ENCODE data around the gene LILRB4.
"Not testable (repeated sequence)": the region's sequence is repeated elsewhere in the genome, so short reads cannot be mapped to it uniquely, and the experiment has no call there.

The LILRB4 gene

DNA sequence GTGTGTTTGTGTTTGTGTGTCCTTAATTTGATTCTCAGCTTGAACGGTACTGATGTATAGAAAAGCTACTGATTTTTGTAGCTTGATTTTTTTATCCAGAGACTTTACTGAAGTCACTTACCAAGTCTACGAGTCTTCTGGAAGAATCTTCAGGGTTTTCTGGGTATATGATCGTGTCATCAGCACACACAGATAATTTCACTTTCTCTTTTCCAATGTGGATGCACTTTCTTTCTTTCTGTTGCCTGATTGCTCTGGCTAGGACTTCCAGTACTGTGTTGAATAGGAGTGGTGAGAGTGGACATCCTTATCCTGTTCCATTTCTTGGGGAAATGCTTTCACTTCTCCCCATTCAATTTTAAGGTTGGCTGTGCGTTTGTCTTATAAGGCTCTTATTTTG, 40.4 kb upstream of the LILRB4 start:
- H3K27me3 ChIP-seq (ENCODE audit: insufficient read depth, poor library complexity, severe bottlenecking) = peaks cover 5% of the 10 kb centered on the region
- H3K4me1 ChIP-seq (ENCODE audit: insufficient read depth, poor library complexity, severe bottlenecking) = no peaks in the 10 kb centered on the region
- H3K4me3 ChIP-seq (ENCODE audit: severe bottlenecking) = no peak overlapping the region
- DNase-seq (ENCODE audit: low spot score) (no peak), ATAC-seq (ENCODE audit: low read depth) (no peak)
- no peaks in the 10 kb centered on the region for H3K36me3 ChIP-seq (ENCODE audit: low read depth)
- peaks cover 3% of the 10 kb centered on the region for H3K9me3 ChIP-seq (ENCODE audit: severe bottlenecking)
- H3K27ac ChIP-seq (ENCODE audit: poor library complexity, severe bottlenecking) = no peak overlapping the region
- TF ChIP-seq, protein P1, sequence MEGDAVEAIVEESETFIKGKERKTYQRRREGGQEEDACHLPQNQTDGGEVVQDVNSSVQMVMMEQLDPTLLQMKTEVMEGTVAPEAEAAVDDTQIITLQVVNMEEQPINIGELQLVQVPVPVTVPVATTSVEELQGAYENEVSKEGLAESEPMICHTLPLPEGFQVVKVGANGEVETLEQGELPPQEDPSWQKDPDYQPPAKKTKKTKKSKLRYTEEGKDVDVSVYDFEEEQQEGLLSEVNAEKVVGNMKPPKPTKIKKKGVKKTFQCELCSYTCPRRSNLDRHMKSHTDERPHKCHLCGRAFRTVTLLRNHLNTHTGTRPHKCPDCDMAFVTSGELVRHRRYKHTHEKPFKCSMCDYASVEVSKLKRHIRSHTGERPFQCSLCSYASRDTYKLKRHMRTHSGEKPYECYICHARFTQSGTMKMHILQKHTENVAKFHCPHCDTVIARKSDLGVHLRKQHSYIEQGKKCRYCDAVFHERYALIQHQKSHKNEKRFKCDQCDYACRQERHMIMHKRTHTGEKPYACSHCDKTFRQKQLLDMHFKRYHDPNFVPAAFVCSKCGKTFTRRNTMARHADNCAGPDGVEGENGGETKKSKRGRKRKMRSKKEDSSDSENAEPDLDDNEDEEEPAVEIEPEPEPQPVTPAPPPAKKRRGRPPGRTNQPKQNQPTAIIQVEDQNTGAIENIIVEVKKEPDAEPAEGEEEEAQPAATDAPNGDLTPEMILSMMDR (IDR thresholded peaks at IDR 0.05; ENCODE audit: poor library complexity, severe bottlenecking) = no peak

DNA sequence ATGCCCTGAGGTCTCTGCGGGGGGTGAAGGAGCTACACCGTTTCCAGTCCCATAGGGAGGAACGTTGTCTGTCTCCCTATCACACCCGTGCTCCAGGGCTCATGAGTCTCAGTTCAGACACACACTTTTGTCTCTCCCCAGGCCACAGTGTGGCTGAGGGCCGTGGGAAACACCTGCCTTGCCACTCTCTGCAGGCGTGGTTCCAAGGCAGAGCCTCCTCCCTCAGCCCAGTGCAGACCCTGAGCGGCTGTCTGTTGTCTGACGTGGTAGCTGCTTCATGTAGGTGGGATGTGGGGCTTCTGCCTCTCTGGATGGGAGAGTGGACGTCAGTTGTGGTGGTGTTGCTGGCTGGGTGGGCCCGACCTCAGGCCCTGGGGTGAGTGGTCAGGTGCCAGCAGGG, 38.6 kb upstream of the LILRB4 start:
- H3K27ac ChIP-seq (ENCODE audit: poor library complexity, severe bottlenecking); H3K36me3 ChIP-seq (ENCODE audit: low read depth); H3K9me3 ChIP-seq (ENCODE audit: severe bottlenecking); ATAC-seq (ENCODE audit: low read depth); H3K4me3 ChIP-seq (ENCODE audit: severe bottlenecking); H3K27me3 ChIP-seq (ENCODE audit: insufficient read depth, poor library complexity, severe bottlenecking); DNase-seq (ENCODE audit: low spot score); H3K4me1 ChIP-seq (ENCODE audit: insufficient read depth, poor library complexity, severe bottlenecking): not testable (repeated sequence)

DNA sequence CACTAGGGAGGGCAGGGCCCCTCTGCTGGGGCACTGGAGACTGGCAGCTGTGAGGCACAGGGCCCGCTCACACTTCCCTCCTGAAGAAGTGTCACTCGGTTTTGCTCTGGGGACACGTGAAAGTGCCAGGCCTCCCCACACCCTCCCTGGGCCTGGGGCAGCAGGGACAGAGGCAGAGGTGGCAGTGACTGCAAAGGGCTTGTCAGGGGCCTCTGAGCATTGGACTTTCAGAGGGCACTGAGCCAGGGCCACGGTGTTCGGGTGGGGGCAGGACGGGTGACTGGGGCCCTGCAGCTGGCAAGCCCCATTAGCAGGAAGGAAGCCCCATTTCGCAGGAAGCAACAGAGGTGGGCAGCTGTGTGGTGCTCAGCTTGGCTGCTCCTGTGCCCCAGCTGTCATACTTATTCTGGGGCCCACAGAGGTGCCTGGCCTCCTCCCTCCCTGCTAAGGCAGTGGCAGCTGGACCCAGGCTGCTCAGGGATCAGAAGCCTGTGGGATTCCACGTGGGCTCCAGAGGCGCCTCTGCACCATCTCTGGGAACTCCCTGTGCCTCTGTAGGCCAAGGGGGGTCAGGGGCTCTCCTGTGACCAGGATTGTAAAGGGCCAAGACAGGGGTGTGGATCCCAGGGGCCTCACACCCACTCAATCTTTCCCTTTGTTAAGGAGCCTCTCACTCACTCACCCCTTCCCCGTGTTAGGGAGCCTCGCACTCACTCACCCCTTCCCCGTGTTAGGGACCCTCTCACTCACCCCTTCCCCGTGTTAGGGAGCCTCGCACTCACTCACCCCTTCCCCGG, 37.7 kb upstream of the LILRB4 start:
- DNase-seq (ENCODE audit: low spot score); H3K36me3 ChIP-seq (ENCODE audit: low read depth); H3K27me3 ChIP-seq (ENCODE audit: insufficient read depth, poor library complexity, severe bottlenecking); H3K4me1 ChIP-seq (ENCODE audit: insufficient read depth, poor library complexity, severe bottlenecking); H3K4me3 ChIP-seq (ENCODE audit: severe bottlenecking); H3K27ac ChIP-seq (ENCODE audit: poor library complexity, severe bottlenecking); ATAC-seq (ENCODE audit: low read depth); H3K9me3 ChIP-seq (ENCODE audit: severe bottlenecking): not testable (repeated sequence)

DNA sequence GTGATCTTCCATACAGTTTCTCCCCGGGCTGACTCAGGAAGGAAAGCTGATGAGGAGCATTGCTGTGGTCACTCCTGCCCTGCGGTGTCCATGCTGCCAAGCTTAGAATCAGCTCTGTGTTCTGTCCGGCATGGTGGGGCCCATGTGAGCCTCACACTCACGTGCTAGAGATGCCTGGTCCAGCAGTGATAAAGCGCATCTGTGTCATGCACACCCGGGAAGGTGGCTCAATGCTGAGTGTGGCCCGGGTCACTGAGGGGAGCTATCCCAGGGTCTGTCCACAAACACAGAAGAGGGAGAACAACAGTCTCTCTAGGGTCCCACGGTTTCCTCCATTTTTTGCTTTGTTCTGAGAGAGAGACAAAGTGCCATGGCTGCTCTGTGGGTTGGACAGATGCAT, 36.0 kb upstream of the LILRB4 start:
- Histone ChIP-seq H3K27me3 (ENCODE audit: insufficient read depth, poor library complexity, severe bottlenecking) (no peaks in the 10 kb centered on the region), H3K36me3 (ENCODE audit: low read depth) (no peaks in the 10 kb centered on the region), H3K4me1 (ENCODE audit: insufficient read depth, poor library complexity, severe bottlenecking) (peaks cover 5% of the 10 kb centered on the region), H3K4me3 (ENCODE audit: severe bottlenecking) (no peak overlapping the region), H3K9me3 (ENCODE audit: severe bottlenecking) (no peaks in the 10 kb centered on the region), H3K27ac (ENCODE audit: poor library complexity, severe bottlenecking) (no peak overlapping the region)
- TF ChIP-seq, protein P1 (IDR thresholded peaks at IDR 0.05; ENCODE audit: poor library complexity, severe bottlenecking) = no peak
- ATAC-seq (ENCODE audit: low read depth) = no peak
- DNase-seq (ENCODE audit: low spot score) = no peak

DNA sequence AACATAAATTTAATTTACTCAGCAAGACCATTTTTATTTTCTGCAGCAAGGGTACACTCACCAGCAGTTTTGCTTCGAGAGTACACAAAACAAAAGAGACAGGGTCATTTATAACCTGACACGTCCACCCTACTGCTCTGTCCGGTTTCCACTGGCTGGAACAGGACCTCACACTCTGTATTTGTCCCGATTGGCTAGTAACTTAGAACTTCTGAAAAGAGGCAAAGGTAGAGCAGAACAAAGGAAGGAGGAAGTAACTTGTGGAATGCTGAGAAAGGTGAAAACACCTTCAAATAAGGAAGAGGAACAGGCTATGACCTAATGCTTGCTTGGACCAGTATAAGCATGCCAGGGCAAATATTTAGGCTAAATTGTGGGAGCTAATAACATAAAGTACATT, 34.9 kb upstream of the LILRB4 start:
- H3K9me3 ChIP-seq (ENCODE audit: severe bottlenecking); DNase-seq (ENCODE audit: low spot score); ATAC-seq (ENCODE audit: low read depth); H3K27me3 ChIP-seq (ENCODE audit: insufficient read depth, poor library complexity, severe bottlenecking); H3K36me3 ChIP-seq (ENCODE audit: low read depth); H3K27ac ChIP-seq (ENCODE audit: poor library complexity, severe bottlenecking); H3K4me1 ChIP-seq (ENCODE audit: insufficient read depth, poor library complexity, severe bottlenecking); H3K4me3 ChIP-seq (ENCODE audit: severe bottlenecking): not testable (repeated sequence)

DNA sequence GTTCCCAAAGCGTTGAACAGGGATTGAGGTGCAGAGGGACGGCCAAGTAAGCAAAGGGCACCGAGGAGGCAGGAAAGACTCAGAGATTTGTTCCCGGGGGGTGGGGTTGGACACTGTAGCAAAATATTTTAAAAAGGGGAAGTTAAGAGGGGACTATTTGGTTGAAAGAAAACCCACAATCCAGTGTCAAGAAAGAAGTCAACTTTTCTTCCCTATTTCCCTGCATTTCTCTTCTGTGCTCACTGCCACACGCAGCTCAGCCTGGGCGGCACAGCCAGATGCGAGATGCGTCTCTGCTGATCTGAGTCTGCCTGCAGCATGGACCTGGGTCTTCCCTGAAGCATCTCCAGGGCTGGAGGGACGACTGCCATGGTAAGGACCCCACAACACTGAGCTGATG, 32.5 kb upstream of the LILRB4 start, which contains the start of gene LILRB1:
TSS of gene LILRB1 (plus strand) at position 223 of the 400 bp plus-strand sequence. CDS start 590 bp downstream, outside the sequence.
- not testable (repeated sequence) for H3K4me3 ChIP-seq (ENCODE audit: severe bottlenecking); H3K27ac ChIP-seq (ENCODE audit: poor library complexity, severe bottlenecking); H3K4me1 ChIP-seq (ENCODE audit: insufficient read depth, poor library complexity, severe bottlenecking); H3K27me3 ChIP-seq (ENCODE audit: insufficient read depth, poor library complexity, severe bottlenecking); DNase-seq (ENCODE audit: low spot score); ATAC-seq (ENCODE audit: low read depth); H3K9me3 ChIP-seq (ENCODE audit: severe bottlenecking); H3K36me3 ChIP-seq (ENCODE audit: low read depth)

DNA sequence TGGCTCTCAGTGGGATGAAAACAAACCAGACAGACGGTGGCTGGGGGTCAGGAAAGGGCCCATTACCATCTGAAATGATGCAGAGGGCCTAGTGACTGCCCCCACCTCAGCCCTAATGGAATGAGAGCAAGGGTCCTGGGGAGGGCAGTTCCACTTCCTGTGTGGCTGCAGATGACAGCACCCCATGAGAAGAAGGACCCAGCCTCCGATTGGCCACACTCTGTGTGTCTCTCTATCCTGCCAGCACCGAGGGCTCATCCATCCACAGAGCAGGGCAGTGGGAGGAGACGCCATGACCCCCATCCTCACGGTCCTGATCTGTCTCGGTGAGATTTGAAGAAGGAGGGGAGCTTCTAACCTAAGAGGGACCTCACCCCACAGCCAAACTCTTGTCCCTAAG, 32.0 kb upstream of the LILRB4 start:
- Histone ChIP-seq H3K4me1 (ENCODE audit: insufficient read depth, poor library complexity, severe bottlenecking) (peaks cover 5% of the 10 kb centered on the region), H3K27ac (ENCODE audit: poor library complexity, severe bottlenecking) (no peak overlapping the region), H3K36me3 (ENCODE audit: low read depth) (no peaks in the 10 kb centered on the region), H3K9me3 (ENCODE audit: severe bottlenecking) (no peaks in the 10 kb centered on the region), H3K27me3 (ENCODE audit: insufficient read depth, poor library complexity, severe bottlenecking) (no peaks in the 10 kb centered on the region), H3K4me3 (ENCODE audit: severe bottlenecking) (no peak overlapping the region)
- TF ChIP-seq, protein P1 (IDR thresholded peaks at IDR 0.05; ENCODE audit: poor library complexity, severe bottlenecking) = no peak
- ATAC-seq (ENCODE audit: low read depth) = no peak
- no peak for DNase-seq (ENCODE audit: low spot score)

DNA sequence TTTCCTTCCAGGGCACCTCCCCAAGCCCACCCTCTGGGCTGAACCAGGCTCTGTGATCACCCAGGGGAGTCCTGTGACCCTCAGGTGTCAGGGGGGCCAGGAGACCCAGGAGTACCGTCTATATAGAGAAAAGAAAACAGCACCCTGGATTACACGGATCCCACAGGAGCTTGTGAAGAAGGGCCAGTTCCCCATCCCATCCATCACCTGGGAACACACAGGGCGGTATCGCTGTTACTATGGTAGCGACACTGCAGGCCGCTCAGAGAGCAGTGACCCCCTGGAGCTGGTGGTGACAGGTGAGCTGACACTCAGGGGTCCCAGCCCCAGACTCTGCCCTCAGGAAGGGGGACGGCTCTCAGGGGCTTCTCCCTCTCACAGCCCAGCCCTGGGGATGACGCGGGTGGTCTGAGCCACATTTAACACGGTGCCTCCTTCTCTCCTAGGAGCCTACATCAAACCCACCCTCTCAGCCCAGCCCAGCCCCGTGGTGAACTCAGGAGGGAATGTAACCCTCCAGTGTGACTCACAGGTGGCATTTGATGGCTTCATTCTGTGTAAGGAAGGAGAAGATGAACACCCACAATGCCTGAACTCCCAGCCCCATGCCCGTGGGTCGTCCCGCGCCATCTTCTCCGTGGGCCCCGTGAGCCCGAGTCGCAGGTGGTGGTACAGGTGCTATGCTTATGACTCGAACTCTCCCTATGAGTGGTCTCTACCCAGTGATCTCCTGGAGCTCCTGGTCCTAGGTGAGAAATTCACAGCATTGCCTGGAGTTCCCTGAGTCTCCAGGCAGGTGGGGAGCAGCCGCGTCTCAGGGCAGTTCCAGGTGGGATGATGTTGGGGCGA, 31.1 kb upstream of the LILRB4 start:
- not testable (repeated sequence) for DNase-seq (ENCODE audit: low spot score); H3K9me3 ChIP-seq (ENCODE audit: severe bottlenecking); H3K4me3 ChIP-seq (ENCODE audit: severe bottlenecking); H3K27ac ChIP-seq (ENCODE audit: poor library complexity, severe bottlenecking); H3K4me1 ChIP-seq (ENCODE audit: insufficient read depth, poor library complexity, severe bottlenecking); ATAC-seq (ENCODE audit: low read depth); H3K27me3 ChIP-seq (ENCODE audit: insufficient read depth, poor library complexity, severe bottlenecking); H3K36me3 ChIP-seq (ENCODE audit: low read depth)
